ENCODE data around the gene CYP20A1.
"Not testable (repeated sequence)": the region's sequence is repeated elsewhere in the genome, so short reads cannot be mapped to it uniquely, and the experiment has no call there.

DNA sequence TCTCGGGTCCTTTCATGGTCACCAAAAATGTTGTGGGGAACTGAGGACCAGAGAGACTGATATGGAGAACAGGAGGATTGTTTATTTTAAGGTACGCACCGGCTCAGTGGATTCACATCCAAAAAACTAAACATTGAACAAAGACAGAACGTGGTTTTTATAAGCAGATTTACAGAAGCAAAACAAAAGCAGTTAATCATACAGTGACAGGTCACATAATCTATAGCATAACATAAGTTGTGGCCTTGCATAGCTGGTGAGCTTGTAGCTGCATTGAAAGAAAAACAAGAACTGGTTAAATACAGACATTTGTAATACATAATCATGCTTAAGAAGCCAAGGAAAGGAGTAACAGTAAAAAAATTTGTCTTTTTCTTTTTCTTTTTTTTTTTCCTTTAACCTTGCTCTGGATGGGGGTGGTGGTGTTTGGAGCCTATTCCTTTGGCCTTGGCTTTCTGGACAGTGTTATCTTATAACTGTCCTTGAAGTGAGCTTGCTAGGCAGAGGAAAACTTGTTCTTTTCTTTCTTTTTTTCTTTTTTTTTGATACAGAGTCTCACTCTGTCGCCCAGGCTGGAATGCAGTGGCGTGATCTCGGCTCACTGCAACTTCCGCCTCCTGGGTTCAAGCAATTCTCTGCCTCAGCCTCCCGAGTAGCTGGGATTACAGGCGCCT lies 14.7 kb downstream of the CYP20A1 start:
- TF ChIP-seq, protein P1, sequence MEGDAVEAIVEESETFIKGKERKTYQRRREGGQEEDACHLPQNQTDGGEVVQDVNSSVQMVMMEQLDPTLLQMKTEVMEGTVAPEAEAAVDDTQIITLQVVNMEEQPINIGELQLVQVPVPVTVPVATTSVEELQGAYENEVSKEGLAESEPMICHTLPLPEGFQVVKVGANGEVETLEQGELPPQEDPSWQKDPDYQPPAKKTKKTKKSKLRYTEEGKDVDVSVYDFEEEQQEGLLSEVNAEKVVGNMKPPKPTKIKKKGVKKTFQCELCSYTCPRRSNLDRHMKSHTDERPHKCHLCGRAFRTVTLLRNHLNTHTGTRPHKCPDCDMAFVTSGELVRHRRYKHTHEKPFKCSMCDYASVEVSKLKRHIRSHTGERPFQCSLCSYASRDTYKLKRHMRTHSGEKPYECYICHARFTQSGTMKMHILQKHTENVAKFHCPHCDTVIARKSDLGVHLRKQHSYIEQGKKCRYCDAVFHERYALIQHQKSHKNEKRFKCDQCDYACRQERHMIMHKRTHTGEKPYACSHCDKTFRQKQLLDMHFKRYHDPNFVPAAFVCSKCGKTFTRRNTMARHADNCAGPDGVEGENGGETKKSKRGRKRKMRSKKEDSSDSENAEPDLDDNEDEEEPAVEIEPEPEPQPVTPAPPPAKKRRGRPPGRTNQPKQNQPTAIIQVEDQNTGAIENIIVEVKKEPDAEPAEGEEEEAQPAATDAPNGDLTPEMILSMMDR (IDR thresholded peaks at IDR 0.05; ENCODE audit: insufficient read depth, low read length): not testable (repeated sequence)
- TF ChIP-seq POLR2AphosphoS5, GABPA (IDR thresholded peaks at IDR 0.05; ENCODE audit: low read depth): not testable (repeated sequence)
- TF ChIP-seq, protein P2, sequence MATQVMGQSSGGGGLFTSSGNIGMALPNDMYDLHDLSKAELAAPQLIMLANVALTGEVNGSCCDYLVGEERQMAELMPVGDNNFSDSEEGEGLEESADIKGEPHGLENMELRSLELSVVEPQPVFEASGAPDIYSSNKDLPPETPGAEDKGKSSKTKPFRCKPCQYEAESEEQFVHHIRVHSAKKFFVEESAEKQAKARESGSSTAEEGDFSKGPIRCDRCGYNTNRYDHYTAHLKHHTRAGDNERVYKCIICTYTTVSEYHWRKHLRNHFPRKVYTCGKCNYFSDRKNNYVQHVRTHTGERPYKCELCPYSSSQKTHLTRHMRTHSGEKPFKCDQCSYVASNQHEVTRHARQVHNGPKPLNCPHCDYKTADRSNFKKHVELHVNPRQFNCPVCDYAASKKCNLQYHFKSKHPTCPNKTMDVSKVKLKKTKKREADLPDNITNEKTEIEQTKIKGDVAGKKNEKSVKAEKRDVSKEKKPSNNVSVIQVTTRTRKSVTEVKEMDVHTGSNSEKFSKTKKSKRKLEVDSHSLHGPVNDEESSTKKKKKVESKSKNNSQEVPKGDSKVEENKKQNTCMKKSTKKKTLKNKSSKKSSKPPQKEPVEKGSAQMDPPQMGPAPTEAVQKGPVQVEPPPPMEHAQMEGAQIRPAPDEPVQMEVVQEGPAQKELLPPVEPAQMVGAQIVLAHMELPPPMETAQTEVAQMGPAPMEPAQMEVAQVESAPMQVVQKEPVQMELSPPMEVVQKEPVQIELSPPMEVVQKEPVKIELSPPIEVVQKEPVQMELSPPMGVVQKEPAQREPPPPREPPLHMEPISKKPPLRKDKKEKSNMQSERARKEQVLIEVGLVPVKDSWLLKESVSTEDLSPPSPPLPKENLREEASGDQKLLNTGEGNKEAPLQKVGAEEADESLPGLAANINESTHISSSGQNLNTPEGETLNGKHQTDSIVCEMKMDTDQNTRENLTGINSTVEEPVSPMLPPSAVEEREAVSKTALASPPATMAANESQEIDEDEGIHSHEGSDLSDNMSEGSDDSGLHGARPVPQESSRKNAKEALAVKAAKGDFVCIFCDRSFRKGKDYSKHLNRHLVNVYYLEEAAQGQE (IDR thresholded peaks at IDR 0.05; ENCODE audit: insufficient replicate concordance, low read depth): not testable (repeated sequence)

All from HL-60 (cell line).